ENCODE data around the gene ZBTB34.

Gene ZBTB34

DNA sequence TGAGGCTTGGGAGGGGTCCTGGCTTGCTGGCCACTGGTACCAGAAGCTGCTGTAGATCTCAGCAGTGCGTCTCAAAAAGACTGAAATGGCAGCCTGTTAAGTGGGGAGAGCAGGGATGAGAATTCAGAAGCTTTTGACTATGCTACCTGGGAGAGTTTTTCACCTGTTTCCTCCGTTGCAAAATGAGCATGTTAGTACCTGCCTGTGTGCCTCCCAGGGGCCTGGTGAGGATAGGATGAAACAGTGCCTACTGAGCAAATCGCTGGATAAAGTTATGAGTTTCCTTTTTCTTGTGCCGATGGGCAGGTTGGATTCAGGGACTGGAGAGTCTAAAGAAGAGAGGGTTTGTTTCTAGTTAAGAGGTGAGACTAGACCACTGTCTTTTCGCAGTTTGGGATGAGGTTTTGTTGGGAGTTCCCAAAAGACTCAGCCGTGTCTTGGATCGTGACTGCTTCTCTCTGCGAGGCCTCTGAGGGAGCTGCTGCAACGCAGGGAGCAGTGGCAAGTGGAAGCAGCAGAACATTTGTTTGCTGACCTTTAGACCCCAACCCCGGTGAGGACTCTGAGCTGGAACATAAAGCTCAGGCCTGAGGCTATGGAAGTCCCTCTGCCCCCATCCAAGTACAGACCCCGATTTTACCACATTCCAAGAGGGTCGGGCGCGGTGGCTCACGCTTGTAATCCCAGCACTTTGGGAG, 55.6 kb downstream of the ZBTB34 start:
- no peak for TF ChIP-seq YY1 (IDR thresholded peaks at IDR 0.05; ENCODE audit: low read depth)
- no peak; the same call in 1 of the 2 replicates for TF ChIP-seq ZBTB7A (IDR thresholded peaks at IDR 0.05; ENCODE audit: low read depth)
- TF ChIP-seq, protein P1, sequence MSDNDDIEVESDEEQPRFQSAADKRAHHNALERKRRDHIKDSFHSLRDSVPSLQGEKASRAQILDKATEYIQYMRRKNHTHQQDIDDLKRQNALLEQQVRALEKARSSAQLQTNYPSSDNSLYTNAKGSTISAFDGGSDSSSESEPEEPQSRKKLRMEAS (IDR thresholded peaks at IDR 0.05), result no peak
- TF ChIP-seq EGR1 (IDR thresholded peaks at IDR 0.05), result no peak
- no peak for TF ChIP-seq EP300 (IDR thresholded peaks at IDR 0.05; ENCODE audit: borderline replicate concordance)
- no peak for TF ChIP-seq RAD21 (IDR thresholded peaks at IDR 0.05; ENCODE audit: low read depth)
- no peak for TF ChIP-seq FOXM1 (IDR thresholded peaks at IDR 0.05; ENCODE audit: borderline replicate concordance, low read depth)
- TF ChIP-seq TEAD4 (IDR thresholded peaks at IDR 0.05), result no peak
- TF ChIP-seq TAF1 (IDR thresholded peaks at IDR 0.05; ENCODE audit: low read depth), result no peak
- no peak for TF ChIP-seq TCF12 (IDR thresholded peaks at IDR 0.05; ENCODE audit: low read depth)
- TF ChIP-seq NFIC (IDR thresholded peaks at IDR 0.05), result no peak
- TF ChIP-seq, protein P2, sequence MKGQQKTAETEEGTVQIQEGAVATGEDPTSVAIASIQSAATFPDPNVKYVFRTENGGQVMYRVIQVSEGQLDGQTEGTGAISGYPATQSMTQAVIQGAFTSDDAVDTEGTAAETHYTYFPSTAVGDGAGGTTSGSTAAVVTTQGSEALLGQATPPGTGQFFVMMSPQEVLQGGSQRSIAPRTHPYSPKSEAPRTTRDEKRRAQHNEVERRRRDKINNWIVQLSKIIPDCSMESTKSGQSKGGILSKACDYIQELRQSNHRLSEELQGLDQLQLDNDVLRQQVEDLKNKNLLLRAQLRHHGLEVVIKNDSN (IDR thresholded peaks at IDR 0.05), result no peak
- TF ChIP-seq CEBPB (IDR thresholded peaks at IDR 0.05), result no peak
- TF ChIP-seq, protein P3, sequence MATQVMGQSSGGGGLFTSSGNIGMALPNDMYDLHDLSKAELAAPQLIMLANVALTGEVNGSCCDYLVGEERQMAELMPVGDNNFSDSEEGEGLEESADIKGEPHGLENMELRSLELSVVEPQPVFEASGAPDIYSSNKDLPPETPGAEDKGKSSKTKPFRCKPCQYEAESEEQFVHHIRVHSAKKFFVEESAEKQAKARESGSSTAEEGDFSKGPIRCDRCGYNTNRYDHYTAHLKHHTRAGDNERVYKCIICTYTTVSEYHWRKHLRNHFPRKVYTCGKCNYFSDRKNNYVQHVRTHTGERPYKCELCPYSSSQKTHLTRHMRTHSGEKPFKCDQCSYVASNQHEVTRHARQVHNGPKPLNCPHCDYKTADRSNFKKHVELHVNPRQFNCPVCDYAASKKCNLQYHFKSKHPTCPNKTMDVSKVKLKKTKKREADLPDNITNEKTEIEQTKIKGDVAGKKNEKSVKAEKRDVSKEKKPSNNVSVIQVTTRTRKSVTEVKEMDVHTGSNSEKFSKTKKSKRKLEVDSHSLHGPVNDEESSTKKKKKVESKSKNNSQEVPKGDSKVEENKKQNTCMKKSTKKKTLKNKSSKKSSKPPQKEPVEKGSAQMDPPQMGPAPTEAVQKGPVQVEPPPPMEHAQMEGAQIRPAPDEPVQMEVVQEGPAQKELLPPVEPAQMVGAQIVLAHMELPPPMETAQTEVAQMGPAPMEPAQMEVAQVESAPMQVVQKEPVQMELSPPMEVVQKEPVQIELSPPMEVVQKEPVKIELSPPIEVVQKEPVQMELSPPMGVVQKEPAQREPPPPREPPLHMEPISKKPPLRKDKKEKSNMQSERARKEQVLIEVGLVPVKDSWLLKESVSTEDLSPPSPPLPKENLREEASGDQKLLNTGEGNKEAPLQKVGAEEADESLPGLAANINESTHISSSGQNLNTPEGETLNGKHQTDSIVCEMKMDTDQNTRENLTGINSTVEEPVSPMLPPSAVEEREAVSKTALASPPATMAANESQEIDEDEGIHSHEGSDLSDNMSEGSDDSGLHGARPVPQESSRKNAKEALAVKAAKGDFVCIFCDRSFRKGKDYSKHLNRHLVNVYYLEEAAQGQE (IDR thresholded peaks at IDR 0.05; ENCODE audit: low read depth), result no peak
- no peak for TF ChIP-seq CREB1 (IDR thresholded peaks at IDR 0.05; ENCODE audit: low read depth)

DNA sequence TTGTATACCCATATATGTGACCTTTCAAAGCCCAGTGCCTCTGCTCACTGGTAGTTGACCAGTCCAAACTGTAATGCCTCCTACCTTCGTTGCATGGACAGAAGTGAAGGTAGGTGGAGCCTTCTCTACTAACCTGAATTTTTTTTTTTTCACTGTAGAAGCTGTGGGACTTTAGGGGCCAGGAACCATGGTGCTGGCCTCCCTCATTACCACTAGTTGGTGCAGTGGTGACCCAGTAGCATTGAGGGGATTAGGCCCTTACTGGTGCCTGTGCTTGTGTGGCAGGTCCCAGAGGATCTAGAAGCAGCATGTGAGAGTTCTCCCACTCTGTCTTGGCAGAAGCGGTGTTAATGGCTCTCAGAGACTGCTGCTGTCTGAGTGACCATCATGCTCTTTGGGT, 56.5 kb downstream of the ZBTB34 start:
- TF ChIP-seq TEAD4 (IDR thresholded peaks at IDR 0.05) (no peak), EP300 (IDR thresholded peaks at IDR 0.05; ENCODE audit: borderline replicate concordance) (no peak), CREB1 (IDR thresholded peaks at IDR 0.05; ENCODE audit: low read depth) (no peak), ZBTB7A (IDR thresholded peaks at IDR 0.05; ENCODE audit: low read depth) (no peak), EGR1 (IDR thresholded peaks at IDR 0.05) (no peak), FOXM1 (IDR thresholded peaks at IDR 0.05; ENCODE audit: borderline replicate concordance, low read depth) (no peak), NFIC (IDR thresholded peaks at IDR 0.05) (no peak), YY1 (IDR thresholded peaks at IDR 0.05; ENCODE audit: low read depth) (no peak), CEBPB (IDR thresholded peaks at IDR 0.05) (no peak), TAF1 (IDR thresholded peaks at IDR 0.05; ENCODE audit: low read depth) (no peak)
- TF ChIP-seq, protein P2 (IDR thresholded peaks at IDR 0.05), result no peak
- TF ChIP-seq, protein P3 (IDR thresholded peaks at IDR 0.05; ENCODE audit: low read depth), result no peak
- TF ChIP-seq, protein P1 (IDR thresholded peaks at IDR 0.05), result no peak

DNA sequence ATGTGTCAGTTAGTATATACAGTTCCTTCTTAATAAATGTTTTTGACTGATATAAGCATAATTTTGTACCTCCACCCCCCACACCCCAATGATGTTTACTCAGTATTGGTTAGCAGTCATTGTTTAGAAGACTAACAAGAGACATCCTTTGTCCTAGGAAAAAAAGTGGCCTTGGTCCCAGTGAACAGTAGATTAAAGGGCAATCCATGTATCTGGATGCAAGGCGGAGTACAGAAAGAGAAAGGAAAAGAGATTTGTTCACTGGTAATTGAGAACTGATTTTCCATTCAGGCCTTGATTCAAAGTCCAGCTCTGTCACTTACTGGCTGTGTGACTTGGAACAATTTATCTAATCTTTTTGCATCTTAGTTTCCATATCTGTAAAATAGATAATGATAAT, 58.8 kb downstream of the ZBTB34 start:
- no peak for TF ChIP-seq EGR1 (IDR thresholded peaks at IDR 0.05)
- TF ChIP-seq, protein P2 (IDR thresholded peaks at IDR 0.05), result no peak
- TF ChIP-seq, protein P3 (IDR thresholded peaks at IDR 0.05; ENCODE audit: low read depth), result no peak
- no peak for TF ChIP-seq ZBTB7A (IDR thresholded peaks at IDR 0.05; ENCODE audit: low read depth)
- no peak for TF ChIP-seq TAF1 (IDR thresholded peaks at IDR 0.05; ENCODE audit: low read depth)
- no peak for TF ChIP-seq YY1 (IDR thresholded peaks at IDR 0.05; ENCODE audit: low read depth)

DNA sequence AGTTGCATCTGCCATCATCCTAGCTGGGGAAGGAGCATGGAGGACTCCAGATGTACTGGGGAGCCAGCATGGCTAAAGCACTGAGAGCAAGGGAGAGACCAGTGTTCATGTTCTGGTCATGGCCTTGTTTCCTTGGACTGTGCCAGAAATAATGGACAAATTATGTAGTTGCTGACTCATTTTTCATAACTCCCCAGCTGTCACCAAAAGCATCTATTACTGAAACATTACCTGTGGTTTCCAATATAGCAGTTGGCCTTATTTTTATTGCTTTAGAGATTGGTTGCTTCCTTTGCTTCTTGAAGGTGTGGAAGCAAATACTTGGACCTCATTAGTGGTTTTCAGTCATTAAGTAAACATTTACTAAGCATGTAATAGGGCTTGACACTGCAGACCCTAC, 65.4 kb downstream of the ZBTB34 start:
- no peak for TF ChIP-seq TAF1 (IDR thresholded peaks at IDR 0.05; ENCODE audit: low read depth)
